GM18499 (cell line): ENCODE results near the gene TMEM183A.

ENCODE experiments used
- ATAC-seq: cut with Tn5 transposase; IDR thresholded peaks from one replicate; pipeline ENCODE4 v1.9.1; 2021; ENCODE audit warnings: moderate number of reproducible peaks; ENCODE audit not compliant: insufficient read depth, unreplicated experiment

Gene TMEM183A

DNA sequence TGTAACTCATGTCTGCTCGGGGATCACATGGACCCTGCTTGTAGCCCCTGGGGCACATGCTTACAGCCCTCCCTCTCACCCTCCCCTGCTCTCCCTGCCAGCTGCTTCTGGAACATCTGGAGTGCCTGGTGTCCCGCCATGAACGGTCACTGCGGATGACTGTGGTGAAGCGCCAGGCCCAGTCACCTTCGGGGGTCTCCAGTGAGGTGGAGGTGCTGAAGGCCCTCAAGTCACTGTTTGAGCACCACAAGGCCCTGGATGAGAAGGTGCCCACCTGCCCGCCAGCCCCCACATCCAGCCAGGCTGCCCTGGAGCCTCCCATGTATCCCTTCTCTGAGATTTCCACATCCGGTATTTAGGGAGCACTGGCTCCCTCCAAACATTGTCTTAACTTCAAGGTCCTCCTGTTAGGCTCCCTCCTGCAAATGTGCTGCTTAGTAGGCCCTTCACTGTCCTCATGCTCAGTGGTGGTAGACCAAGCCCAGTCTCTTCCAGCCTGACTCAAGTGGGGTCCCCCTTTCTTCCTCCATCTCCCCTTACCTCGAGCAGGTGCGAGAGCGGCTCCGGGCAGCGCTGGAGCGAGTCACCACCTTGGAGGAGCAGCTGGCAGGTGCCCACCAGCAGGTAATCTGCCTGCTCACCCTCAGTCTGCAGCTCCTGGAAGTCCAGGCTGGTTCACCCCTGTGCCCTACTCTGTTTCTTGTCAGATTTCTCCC is 36.8 kb downstream of the TMEM183A start:
- no peak for ATAC-seq

DNA sequence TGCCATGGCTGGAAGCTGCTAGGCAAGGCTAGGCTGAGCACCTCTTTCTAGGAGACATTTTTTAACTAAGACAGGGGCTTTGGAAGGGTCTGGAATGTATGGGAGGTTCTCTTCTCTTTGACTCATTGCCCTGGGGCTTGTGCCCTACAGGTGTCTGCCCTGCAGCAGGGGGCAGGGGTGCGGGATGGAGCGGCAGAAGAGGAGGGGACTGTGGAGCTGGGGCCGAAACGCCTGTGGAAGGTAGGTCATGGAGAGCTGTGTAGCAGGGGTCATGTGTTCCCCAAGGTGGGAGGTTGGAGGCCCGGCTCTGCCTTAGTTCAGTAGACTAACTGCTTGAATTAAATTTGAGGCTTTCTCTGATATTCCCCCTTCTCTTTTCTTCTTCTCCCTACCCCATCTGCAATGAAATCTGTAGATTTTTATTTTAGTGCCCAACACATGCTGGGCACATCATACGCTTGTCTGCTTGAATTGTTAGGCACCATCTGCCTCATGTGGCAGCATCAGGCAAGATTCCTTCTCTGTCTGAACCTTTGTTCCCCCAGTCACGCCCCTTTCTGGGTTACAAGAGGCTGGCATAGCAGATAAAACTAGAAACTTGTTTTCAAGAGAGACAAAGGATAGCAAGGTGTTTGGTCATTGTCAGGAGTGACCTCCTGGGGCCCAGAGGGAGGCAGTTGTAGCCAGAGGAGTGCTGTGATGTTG is 37.5 kb downstream of the TMEM183A start:
- no peak for ATAC-seq

DNA sequence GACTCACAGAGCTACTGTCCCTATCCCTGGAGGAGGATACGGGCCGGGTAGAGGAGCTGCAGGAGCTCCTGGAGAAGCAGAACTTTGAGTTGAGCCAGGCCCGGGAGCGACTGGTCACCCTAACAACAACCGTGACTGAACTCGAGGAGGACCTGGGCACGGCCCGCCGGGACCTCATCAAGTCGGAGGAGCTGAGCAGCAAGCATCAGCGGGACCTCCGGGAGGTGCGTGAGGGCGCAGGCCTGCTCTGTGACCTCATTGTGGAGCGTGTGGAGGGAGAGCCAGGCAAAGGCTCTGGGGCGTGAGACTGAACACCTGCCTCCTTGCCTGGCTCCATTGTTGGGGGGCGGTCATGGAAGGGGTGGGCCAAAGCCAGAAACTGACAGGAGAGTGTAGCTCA is 38.2 kb downstream of the TMEM183A start:
- ATAC-seq: no peak

DNA sequence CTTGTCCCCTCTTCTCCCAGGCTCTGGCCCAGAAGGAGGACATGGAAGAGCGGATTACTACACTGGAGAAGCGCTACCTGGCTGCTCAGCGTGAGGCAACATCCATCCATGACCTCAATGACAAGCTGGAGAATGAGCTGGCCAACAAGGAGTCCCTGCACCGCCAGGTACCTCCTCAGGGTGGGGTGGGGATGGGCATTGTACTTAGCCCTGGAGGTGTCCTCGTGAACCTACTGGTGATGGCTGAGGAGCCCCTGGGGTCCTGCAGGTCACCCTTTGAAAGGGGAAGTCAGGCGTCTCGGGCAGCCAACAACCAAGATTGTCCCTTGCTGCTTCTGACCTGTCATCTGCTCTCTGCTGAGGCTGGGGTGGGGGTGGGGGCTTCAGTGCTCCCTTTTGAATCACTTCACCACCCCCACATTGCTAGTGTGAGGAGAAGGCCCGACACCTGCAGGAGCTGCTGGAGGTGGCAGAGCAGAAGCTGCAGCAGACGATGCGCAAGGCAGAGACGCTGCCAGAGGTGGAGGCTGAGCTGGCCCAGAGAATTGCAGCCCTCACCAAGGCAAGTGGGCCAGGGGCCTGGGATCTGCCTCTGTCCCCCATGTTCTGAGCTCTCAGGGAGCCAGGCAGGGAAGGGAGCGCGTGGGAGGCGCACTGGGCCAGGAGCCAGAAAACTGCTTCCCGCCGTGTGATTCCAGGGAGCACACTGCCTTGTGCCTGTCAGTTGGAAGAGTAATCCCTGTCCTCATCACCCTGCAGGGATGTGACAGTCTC is 38.8 kb downstream of the TMEM183A start:
- no peak for ATAC-seq

DNA sequence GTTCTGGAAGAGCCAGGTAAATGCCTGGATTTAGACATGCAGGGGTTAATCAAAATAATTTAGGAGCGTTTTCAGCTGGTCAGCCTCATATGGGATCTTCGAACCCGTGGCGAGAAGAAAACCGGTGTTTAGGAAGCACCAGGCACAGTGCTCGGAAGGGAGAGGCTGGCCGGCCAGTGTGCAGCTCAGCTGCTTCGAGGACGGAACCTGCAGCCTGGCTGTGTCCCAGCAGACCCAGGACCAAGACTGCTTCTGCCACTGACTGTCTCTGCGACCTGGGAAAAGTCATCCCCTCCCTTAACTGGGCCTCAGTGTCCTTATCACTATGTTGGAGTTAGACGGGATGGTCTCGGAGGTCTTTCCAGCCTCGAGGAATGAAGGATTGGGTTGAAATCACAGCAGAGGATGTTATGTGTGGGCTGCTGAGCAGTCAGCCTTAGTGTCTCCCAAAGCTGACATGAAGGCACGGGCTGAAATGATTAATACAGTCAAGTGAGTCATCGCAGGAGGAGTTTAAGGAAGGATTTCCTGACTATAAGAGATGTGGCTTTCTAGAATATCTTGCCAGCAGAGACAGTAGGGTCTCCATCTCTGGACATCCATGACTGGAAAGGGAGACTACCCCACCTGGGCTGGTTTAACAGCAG is 39.9 kb downstream of the TMEM183A start:
- ATAC-seq: no peak

DNA sequence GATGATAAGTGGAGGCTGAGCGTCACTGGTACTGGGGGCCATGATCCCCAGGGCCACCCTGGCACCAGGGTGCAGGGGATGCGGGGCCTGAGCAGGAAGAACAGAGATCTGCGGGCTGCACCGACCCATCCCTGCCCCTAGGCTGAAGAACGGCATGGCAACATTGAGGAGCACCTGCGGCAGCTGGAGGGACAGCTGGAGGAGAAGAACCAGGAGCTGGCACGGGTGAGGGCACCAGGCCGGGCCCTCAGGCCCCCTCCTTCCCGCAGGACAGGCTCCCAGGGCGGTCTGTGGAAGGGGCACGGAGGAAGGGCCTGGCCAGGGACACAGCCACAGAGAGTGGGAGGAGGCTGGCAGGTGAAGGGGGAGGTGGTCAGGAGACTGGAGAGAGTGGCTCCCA is 40.9 kb downstream of the TMEM183A start:
- no peak for ATAC-seq

DNA sequence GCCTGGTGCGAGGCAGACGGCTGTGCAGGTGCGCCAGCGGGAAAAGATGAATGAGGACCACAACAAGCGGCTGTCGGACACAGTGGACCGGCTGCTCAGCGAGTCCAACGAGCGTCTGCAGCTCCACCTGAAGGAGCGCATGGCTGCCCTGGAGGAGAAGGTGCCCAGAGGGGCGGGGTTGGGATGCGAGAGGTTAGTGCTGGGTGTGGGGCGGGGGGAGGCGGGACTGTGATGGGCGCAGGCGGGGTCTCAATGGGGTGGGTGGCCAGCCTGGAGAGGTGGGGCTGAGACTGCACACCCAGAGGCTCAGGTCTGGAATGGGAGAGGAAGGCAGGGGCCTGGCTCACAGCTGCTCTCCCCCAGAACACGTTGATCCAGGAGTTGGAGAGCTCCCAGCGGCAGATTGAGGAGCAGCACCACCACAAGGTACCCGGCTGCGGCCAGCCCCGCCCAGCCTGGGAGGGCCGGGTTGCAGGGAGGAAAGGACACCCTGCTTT is 41.4 kb downstream of the TMEM183A start:
- ATAC-seq: no peak

DNA sequence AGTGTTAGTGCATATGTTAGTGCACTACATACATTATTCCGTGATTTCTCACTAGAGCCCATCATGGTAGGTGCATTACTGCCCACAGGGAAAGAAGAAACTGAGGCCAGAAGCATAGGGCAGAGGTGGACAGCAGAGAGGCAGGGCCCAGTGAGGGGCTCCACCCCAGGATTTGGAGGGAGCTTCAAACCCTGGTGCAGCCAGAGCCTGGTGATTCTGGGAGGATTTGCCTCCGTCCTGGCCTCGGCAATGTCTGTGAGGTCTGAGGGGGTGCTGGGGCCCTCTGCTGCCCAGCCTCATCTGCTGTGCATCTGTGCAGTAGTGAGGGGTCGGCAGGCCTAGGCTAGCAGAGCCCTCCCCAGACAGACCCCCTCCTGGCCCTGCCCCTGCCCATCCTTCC is 41.9 kb downstream of the TMEM183A start:
- ATAC-seq: no peak

DNA sequence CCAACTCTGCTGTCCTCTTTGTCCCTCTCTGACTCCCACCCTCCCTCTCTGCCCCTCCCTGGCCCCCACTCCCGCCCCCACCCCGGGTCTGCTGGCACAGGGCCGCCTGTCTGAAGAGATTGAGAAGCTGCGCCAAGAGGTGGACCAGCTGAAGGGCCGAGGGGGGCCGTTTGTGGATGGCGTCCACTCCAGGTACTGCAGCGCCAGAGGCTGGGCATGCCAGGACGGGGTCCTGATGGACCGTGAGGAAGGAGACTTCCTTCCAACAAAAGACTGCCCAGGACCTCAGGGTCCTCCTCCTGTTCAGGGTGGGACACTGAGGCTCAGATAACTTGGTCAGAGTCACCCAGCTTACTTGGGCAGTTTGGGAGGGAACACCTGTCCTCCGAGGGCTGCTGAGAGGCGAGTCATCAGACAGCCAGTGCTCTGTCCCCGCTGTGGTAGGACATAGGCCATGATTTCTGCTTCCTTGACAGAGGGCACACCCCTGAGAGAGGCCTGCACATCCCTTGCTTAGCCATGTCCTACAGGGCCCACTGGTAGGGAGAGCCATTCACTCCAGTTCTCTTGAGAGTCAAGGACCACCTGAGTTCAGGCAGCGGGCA is 42.5 kb downstream of the TMEM183A start:
- ATAC-seq: no peak

DNA sequence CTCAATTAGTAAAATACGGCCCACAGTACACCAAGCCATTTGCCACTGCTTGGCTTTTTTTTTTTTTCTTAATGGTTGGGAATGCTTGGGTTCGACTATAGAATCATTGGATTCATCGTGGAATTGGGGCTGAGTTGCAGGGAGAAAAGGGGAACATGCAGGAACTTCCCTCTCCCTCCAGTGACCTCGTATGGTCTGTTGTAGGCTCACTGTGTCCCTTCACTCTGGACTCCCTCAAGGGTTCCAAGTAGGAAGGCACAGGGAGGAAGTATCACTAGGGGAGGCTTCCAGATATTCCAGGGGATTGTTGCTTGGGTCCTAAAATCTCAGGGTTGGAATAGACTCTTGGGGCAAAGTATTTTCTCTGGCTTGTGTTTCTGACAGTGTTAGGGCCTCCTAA is 43.7 kb downstream of the TMEM183A start:
- ATAC-seq: no peak

DNA sequence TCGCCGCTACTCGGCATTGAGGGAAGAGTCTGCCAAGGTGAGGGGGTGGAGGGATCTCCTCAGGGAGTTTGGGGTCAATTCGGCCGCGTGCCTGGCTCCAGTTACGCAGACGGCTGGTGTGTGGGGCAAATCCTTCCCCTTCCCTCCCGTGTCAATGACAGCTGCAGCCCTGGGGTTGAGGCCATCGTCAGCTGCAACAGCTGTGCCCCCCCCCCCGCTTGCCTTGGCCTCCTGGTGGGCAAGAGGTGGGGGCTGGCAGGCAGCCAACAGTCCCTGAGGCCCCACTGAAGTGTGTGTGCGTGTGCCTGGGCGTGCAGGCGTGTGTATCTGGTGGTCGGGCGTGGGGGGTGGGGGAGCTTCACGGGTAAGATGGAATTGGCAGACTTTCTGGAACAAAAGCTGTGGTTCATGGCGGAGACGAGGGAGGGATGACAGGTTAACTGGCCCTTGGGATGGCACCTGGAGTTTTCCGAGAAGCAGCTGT is 44.7 kb downstream of the TMEM183A start:
- ATAC-seq: no peak

DNA sequence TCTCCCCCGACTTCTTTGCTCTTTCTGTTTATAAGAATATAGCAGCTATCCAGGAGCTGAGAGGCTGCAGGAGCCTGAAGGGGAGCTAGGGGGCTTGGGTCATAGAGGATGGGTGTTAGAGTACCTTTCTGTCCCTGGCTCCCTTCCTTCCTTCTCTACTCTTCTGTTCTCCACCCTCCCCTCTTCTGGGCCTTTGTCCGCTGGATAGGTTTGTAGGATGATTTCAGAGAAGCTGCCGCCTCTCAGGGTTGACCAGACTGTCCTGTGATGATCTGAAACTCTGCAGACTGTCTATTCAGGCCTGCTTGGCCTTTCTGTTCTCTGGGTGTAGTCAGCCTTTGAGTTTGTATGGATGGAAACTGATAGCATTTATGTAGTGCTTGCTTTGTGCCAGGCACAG is 45.4 kb downstream of the TMEM183A start:
- ATAC-seq: no peak

DNA sequence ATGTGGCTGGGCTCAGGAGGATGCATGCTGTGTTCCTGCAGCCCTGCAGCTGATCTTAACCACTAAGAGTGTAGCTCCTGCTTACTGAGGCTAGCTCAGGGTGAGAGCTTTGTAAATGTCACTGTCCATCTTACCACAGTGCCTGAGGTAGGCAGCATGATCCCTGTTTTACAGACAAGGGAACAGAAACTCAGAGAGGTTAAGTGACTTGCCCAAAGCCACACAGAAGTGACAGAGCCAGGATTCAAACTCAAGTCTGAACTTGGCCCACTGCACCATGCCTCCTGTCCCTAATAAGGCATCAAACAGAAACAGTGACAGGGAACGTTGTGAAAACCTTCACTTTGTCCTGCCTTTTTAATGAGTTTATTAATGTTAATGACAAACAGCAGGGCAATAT is 47.0 kb downstream of the TMEM183A start:
- no peak for ATAC-seq

DNA sequence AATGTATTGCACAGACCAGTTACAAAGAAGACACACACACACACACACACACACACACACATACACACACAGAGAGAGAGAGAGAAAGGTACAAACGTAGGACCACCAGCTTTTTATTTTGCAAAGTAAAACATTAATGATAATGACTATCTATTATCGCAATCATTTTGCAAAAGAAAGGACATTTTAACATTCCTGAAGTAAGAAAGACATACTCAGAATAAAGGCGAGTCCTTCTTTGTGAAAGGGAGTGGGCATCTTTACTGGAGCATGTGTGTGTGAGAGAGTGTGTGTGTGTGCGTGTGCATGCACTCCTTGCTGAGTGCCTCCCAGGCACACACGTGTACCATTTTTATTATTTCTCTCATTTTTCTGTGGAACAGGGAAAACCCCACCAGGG is 47.5 kb downstream of the TMEM183A start:
- ATAC-seq: no peak

DNA sequence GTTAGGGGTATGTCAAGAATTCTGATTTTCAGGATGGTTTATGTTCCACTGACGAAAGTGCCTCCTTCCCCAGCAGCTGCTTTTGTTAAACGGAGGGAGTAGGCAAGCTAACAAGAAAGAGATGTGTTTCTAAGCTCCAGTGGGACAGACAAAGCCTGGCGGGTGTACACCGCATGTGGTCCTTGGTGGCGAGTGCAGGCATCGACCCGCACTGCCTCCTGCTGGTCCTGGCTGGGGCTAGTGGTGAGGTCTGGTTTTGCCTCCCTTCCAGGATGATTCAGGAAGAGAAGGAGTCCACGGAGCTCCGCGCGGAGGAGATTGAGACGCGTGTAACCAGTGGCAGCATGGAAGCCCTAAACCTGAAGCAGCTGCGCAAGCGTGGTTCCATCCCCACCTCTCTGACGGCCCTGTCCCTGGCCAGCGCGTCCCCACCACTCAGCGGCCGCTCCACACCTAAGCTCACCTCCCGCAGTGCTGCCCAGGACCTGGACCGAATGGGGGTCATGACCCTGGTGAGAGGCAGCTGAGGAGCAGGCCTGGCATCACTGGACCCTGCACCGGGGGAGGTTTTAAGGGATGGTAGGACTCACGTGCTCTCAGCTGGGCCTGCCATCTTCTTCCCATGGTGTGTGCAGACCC is 48.1 kb downstream of the TMEM183A start:
- no peak for ATAC-seq

DNA sequence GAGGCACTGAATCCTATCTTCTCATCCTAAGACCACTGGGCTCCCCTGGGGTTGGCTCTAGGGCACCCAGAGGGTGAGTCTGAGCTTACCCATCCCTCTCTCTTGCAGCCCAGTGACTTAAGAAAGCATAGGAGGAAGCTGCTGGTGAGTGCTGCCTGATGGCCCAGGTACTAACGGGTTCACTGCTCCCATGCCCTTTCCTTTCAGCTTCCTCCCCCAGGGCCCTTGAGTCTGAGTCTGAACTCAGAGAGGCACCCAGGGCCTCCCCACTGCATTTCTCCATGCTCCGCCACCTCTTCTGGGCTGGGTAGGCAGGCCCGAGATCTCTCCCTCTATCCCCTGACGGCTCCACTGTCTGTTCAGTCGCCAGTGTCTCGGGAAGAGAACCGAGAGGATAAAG is 48.8 kb downstream of the TMEM183A start:
- no peak for ATAC-seq

DNA sequence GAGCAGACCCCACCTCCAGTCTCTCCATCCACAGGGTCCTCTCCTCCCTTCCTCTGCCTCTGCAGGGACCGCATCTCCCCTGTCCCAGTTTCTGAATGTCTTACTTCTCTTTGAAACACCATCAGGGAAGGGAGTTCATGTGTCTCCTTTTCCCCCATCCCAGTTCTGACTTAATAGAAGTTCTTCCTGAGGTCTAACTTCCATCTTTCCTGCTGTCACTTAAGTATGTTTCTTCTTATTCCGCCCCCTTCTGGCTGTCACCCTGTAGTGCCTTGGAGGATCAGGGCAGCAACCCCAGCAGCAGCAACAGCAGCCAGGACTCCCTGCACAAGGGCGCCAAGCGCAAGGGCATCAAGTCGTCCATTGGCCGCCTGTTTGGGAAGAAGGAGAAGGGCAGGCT is 49.3 kb downstream of the TMEM183A start:
- ATAC-seq: no peak

DNA sequence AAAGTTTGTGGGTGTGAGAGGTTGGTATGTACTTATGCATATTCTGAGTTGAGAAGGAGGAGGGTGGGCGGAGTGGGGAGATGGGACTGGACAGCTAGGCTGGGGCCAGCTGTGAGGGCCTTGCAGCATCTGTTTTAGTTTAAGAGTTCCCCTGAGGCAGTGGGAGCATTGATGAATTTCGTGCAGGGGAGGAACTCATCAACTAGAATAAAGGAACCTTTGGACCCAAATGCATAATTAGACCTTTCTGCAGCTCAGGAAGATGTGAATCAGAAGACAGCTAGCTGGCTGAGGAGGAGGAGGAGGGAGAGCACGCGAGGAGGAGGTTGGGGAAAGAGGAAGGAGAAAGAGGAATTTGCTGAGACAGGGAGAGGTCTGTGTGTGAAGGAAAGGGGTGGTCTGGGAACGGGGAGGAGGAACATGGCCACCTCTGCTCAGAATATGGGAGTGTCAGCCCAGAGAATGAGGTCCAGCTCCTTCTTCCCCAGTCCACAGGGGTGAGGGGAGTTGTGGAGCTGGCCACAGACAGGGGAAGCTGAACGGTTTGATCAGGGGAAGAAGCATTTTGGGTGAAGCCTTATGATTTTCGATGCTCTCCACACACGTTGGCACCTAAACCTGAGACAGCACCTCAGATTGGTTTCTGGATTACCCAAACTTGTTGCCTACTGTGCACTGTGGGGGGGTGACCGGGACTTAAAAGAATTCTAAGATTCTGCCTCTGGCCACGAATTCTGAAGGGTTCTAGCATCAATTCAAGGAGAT is 50.9 kb downstream of the TMEM183A start:
- no peak for ATAC-seq

DNA sequence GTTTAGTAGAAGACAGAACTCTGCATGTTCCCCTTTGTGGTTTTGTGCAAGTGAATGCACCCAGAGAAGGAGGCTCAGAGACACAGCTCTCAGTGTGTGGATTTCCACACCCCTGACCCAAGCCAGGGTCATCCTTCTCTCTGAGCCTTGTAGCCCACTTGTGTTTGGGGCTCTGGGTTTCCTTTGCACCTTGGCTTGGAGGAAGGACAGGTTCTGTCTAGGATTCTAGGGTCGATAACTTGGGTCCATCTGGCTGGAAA is 51.4 kb downstream of the TMEM183A start:
- no peak for ATAC-seq
